Hematopoietic multipotent progenitor cell treated with erythropoietin and hydrocortisone succinate and interleukin-3 and kit ligand, for 17 days (in vitro differentiated cells): ENCODE data around the gene MRPL27.
A peak's percentile ranks its signal among the peaks of the same experiment; 100 is the strongest.

Experiments
- DNase-seq: peaks from one replicate; pipeline ENCODE4 v3.0.0-alpha.2; 2015; ENCODE audit warnings: low spot score

MRPL27 gene

GRCh38 chr17:50382931-50383330 is 9.9 kb upstream of the MRPL27 start:
- no peak for DNase-seq

GRCh38 chr17:50381920-50382319 is 8.9 kb upstream of the MRPL27 start:
- no peak for DNase-seq

- DNase-seq: no peak
Observed at GRCh38 chr17:50381260-50381815, 8.4 kb upstream of the MRPL27 start.

- no peak for DNase-seq
Observed at GRCh38 chr17:50380369-50381259, 7.6 kb upstream of the MRPL27 start.

GRCh38 chr17:50379351-50380132 is 6.6 kb upstream of the MRPL27 start:
- DNase-seq: no peak

- DNase-seq: no peak
Observed at GRCh38 chr17:50375858-50376538, 3.0 kb upstream of the MRPL27 start.

- no peak for DNase-seq
Observed at GRCh38 chr17:50373705-50374104, 721 bp upstream of the MRPL27 start.

- DNase-seq: no peak
Observed at GRCh38 chr17:50372222-50372757, 694 bp downstream of the MRPL27 start.

- DNase-seq: peak; percentile 40
Observed at GRCh38 chr17:50371526-50371925, 1.5 kb downstream of the MRPL27 start.

- DNase-seq: no peak
Observed at GRCh38 chr17:50370052-50370451, 2.9 kb downstream of the MRPL27 start.

GRCh38 chr17:50367401-50367800 is 5.6 kb downstream of the MRPL27 start:
- no peak for DNase-seq

GRCh38 chr17:50365649-50366393 is 7.2 kb downstream of the MRPL27 start:
- no peak for DNase-seq

GRCh38 chr17:50365165-50365564 is 7.8 kb downstream of the MRPL27 start:
- no peak for DNase-seq

- DNase-seq: no peak
Observed at GRCh38 chr17:50364715-50365114, 8.3 kb downstream of the MRPL27 start.

GRCh38 chr17:50364061-50364458 is 8.9 kb downstream of the MRPL27 start:
- no peak for DNase-seq

- DNase-seq: no peak
Observed at GRCh38 chr17:50363217-50364060, 9.5 kb downstream of the MRPL27 start.

- DNase-seq: no peak
Observed at GRCh38 chr17:50362661-50363060, 10.3 kb downstream of the MRPL27 start.

GRCh38 chr17:50361561-50362480 is 11.2 kb downstream of the MRPL27 start:
- DNase-seq: peak; percentile 85

- DNase-seq: no peak
Observed at GRCh38 chr17:50360486-50361115, 12.4 kb downstream of the MRPL27 start.
